Stimulated activated CD8-positive, alpha-beta memory T cell treated with anti-CD3 and anti-CD28 coated beads, Interleukin-4, amount 100 ng/mL, for 4 hours (primary cell): ENCODE results near the gene PCDHGA7.
"Not testable (repeated sequence)": the region's sequence is repeated elsewhere in the genome, so short reads cannot be mapped to it uniquely, and the experiment has no call there.

ENCODE experiments used
- DNase-seq, 2 donors: peaks; one replicate each; pipeline ENCODE4 v3.0.0-alpha.2; 2020; ENCODE audit warnings: low read depth in 2 of 2, low spot score in 1 of 2

Gene PCDHGA7

DNA sequence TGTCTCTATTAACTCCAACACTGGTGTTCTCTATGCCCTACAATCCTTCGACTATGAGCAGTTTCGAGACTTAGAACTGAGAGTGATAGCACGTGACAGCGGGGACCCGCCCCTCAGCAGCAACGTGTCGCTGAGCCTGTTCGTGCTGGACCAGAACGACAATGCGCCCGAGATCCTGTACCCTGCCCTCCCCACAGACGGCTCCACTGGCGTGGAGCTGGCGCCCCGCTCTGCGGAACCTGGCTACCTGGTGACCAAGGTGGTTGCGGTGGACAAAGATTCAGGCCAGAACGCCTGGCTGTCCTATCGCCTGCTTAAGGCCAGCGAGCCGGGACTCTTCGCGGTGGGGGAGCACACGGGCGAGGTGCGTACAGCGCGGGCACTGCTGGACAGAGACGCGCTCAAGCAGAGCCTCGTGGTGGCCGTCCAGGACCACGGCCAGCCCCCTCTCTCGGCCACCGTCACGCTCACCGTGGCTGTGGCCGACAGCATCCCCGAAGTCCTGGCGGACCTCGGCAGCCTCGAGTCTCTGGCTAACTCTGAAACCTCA lies 40.3 kb downstream of the PCDHGA7 start:
- no peak for DNase-seq

DNA sequence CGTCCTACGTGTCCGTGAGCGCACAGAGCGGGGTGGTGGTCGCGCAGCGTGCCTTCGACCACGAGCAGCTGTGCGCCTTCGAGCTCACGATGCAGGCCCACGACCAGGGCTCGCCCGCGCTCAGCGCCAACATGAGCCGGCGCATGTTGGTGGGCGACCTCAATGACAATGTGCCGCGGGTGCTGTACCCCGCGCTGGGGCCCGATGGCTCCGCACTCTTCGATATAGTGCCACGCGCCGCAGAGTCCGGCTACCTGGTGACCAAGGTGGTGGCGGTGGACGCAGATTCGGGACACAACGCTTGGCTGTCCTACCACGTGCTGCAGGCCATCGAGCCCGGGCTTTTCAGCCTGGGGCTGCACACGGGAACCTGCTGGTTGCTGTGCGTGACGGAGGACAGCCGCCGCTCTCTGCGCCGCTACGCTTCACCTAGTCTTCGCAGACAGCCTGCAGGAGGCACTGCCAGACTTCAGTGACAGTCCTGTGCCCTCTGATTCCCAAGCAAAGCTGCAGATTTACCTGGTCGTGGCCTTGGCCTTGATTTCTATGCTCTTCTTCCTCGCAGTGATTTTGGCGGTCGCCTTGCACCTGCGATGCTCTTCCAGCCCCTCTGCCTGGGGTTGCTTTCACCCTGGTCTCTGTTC lies 45.4 kb downstream of the PCDHGA7 start:
- DNase-seq: no peak

DNA sequence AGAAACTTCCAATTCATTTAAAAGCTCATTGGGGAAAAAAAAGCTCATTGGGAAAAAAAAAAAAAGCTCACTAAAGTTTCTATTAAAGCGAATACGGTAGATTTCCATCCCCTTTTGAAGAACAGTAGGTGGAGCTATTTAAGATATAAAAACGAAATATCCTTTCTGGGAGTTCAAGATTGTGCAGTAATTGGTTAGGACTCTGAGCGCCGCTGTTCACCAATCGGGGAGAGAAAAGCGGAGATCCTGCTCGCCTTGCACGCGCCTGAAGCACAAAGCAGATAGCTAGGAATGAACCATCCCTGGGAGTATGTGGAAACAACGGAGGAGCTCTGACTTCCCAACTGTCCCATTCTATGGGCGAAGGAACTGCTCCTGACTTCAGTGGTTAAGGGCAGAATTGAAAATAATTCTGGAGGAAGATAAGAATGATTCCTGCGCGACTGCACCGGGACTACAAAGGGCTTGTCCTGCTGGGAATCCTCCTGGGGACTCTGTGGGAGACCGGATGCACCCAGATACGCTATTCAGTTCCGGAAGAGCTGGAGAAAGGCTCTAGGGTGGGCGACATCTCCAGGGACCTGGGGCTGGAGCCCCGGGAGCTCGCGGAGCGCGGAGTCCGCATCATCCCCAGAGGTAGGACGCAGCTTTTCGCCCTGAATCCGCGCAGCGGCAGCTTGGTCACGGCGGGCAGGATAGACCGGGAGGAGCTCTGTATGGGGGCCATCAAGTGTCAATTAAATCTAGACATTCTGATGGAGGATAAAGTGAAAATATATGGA lies 48.0 kb downstream of the PCDHGA7 start, which contains the start of gene PCDHGA12:
Gene PCDHGA12 (plus strand): TSS at position 176 of the 782 bp plus-strand sequence. CDS start 253 bp downstream, at position 429.
- DNase-seq: no peak

- DNase-seq: no peak
These were observed 48.7 kb downstream of the PCDHGA7 start for GRCh38 chr5:141431286-141431685.

DNA sequence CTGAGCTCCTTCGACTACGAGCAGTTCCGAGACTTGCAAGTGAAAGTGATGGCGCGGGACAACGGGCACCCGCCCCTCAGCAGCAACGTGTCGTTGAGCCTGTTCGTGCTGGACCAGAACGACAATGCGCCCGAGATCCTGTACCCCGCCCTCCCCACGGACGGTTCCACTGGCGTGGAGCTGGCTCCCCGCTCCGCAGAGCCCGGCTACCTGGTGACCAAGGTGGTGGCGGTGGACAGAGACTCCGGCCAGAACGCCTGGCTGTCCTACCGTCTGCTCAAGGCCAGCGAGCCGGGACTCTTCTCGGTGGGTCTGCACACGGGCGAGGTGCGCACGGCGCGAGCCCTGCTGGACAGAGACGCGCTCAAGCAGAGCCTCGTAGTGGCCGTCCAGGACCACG lies 49.8 kb downstream of the PCDHGA7 start:
- not testable (repeated sequence) for DNase-seq

DNA sequence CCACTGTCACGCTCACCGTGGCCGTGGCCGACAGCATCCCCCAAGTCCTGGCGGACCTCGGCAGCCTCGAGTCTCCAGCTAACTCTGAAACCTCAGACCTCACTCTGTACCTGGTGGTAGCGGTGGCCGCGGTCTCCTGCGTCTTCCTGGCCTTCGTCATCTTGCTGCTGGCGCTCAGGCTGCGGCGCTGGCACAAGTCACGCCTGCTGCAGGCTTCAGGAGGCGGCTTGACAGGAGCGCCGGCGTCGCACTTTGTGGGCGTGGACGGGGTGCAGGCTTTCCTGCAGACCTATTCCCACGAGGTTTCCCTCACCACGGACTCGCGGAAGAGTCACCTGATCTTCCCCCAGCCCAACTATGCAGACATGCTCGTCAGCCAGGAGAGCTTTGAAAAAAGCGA lies 50.2 kb downstream of the PCDHGA7 start:
- not testable (repeated sequence) for DNase-seq

DNA sequence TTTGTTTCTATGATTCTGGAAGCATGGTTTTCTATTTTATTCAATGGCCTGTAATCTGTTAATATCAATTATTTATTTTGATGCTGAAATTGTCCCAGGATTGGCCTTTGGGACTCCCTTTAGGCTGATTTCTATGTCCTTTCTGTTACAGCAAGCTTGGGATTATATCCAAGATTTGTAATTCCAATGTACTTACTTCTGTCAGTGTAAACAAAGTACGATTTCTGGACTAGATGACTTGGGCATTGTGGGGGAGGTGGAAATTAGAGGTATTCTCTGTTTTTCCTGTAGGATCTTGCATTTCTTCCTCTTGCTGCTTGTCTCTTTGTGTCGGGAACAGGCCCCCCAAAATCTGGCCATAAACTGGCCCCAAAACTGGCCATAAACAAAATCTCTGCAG lies 51.5 kb downstream of the PCDHGA7 start:
- DNase-seq: no peak
